Body of pancreas (tissue), 4 donors: ENCODE measurements around the gene RAB10. TPM values are rescaled to one million over a fixed set of nuclear protein-coding genes. Genes with fewer than 3 reads are reported as not detected.
A peak's percentile ranks its signal among the peaks of the same experiment; 100 is the strongest.

ENCODE experiments used
- ATAC-seq: fragments of 150-250 bp; one replicate; pipeline ENCODE4 v1.9.1; 2016
- DNase-seq, 4 donors: peaks; one replicate each; pipeline ENCODE4 v3.0.0-alpha.2; 2019
- H3K27ac ChIP-seq, 4 donors: fragments of 200-600 bp; sonication (generic); 1 replicate in 3 of 4; 2 replicates in 1 of 4; pipeline versions ENCODE4 v1.5.1 to v1.6.1; 2016 to 2019; ENCODE audit warnings: mild to moderate bottlenecking in 1 of 4, mixed read lengths in 1 of 4, moderate library complexity in 1 of 4
- H3K27me3 ChIP-seq, 2 donors: fragments of 200-600 bp; sonication (generic); one replicate each; pipeline ENCODE4 v1.6.0; 2016; ENCODE audit warnings: mild to moderate bottlenecking in 1 of 2
- H3K36me3 ChIP-seq, 2 donors: fragments of 200-600 bp; sonication (generic); replicated peaks in 1 of 2; 2 replicates each; pipeline ENCODE4 v1.5.1; 2016; ENCODE audit warnings: low read depth in 2 of 2; ENCODE audit not compliant: insufficient read depth in 1 of 2
- H3K4me1 ChIP-seq: fragments of 200-600 bp; sonication (generic); one replicate; pipeline ENCODE4 v1.6.0; 2016
- H3K4me3 ChIP-seq, 2 donors: fragments of 200-600 bp; sonication (generic); 1 replicate in 1 of 2; 2 replicates in 1 of 2; pipeline ENCODE4 v1.5.1; 2016 to 2019
- H3K9me3 ChIP-seq, 3 donors: fragments of 200-600 bp; sonication (generic); 1 replicate in 2 of 3; 2 replicates in 1 of 3; pipeline ENCODE4 v1.5.1; 2016
- POLR2A ChIP-seq, 3 donors: fragments of 450-650 bp; IDR thresholded peaks; one replicate each; pipeline ENCODE4 v1.6.1; 2016; ENCODE audit warnings: antibody characterized with exemption in 3 of 3, mild to moderate bottlenecking in 2 of 3
- WGBS, 2 donors: methylation state at CpG; one replicate each; pipeline ENCODE4 v1.1.5; 2017; 5-methylcytosine and 5-hydroxymethylcytosine counted together
- intact Hi-C: fragments of 100-400 bp; cut with DNase I; formaldehyde crosslinking; loops from one replicate; pipeline ENCODE4 v1.15.1; 2023
- total RNA-seq, 2 donors: library from RNA; depleted of rRNA; stranded (reverse); fragments of >200 nt; gene quantifications; one replicate each; pipeline ENCODE4 v1.1.0, GENCODE V29; 2016
- TF ChIP-seq, protein P1 (sequence below), 7 experiments: fragments of 450-650 bp in 4 of 7; fragments of 200-600 bp in 3 of 7; sonication (generic) in 3 of 7; IDR thresholded peaks; one replicate each; pipeline ENCODE4 v1.5.1; 2016 to 2019; ENCODE audit warnings: antibody characterized with exemption in 7 of 7

RAB10 gene
- total RNA-seq, 2 donors from 2014 or later: 41.5 to 115 TPM

DNA sequence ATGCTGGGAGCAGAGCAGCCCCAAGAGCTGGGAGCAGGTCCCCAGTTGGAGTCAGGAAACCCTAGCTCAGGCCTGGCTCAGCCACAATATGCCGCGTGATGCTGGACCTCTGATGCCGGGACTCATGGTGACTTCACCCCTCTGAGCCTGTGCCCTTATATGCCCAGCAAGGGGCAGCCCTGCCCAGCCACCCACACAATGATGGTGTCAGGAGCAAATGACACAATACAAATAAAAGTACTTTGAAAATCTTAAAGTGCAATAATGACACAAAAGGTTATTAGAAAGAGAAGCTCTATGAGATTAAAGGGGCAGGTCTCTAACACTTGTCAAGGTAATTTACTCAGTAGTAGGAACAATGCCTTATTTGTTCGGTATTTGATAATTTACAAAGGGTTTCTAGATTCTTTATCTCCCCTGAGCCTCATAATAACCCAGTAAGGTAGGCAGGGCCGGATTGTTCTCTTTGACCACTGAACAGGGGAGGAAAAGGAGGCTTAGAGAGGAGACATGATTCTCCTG lies 33.3 kb upstream of the RAB10 start:
- intact Hi-C loops: no loop called here
- Histone ChIP-seq H3K27me3 (no peaks in the 10 kb centered on the region), H3K27ac (peak overlapping the region in 3 of 4 donors; percentile 68 to 78 (median 74)), H3K4me3 (no peak overlapping the region), H3K4me1 (peaks cover 46% of the 10 kb centered on the region), H3K36me3 (no peaks in the 10 kb centered on the region), H3K9me3 (no peaks in the 10 kb centered on the region)
- ATAC-seq: peak; percentile 69
- WGBS, 2 donors: 19 to 34% methylated on average over 5 of the region's 5 CpGs
- DNase-seq: peak in 3 of 4 donors; percentile 38 to 67 (median 61)
- TF ChIP-seq, protein P1, sequence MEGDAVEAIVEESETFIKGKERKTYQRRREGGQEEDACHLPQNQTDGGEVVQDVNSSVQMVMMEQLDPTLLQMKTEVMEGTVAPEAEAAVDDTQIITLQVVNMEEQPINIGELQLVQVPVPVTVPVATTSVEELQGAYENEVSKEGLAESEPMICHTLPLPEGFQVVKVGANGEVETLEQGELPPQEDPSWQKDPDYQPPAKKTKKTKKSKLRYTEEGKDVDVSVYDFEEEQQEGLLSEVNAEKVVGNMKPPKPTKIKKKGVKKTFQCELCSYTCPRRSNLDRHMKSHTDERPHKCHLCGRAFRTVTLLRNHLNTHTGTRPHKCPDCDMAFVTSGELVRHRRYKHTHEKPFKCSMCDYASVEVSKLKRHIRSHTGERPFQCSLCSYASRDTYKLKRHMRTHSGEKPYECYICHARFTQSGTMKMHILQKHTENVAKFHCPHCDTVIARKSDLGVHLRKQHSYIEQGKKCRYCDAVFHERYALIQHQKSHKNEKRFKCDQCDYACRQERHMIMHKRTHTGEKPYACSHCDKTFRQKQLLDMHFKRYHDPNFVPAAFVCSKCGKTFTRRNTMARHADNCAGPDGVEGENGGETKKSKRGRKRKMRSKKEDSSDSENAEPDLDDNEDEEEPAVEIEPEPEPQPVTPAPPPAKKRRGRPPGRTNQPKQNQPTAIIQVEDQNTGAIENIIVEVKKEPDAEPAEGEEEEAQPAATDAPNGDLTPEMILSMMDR (IDR thresholded peaks at IDR 0.05): no peak
- no peak for TF ChIP-seq POLR2A (IDR thresholded peaks at IDR 0.05)

DNA sequence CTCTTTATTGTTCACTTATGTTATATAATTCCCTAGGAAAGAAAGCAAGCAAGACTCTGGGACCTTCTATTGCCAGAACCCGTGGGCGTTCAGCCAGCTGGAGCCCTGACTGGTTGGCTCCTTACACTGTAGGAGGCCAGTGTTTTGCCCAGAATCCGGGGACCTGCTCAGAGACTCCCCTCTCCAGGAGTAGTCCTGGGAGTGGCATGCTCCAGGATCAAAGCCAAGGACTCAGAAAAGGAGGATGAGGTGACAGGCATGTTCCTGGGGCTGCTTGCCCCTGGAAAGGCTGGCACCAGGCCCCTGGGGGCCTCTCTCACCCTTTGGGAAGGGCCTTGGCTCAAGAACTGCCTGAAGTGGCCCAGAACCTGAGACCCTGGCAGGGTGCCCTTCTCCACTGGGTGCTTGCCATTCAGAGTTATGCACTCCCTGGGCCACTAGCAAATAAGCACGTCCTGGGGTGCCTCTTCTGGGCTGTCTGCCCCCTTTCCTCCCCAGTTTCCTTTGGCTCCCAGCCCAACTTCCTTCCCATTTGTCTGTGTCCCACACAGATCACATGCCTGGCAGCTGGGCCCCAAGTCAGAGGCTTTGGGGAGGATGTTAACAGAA lies 32.0 kb upstream of the RAB10 start:
- Histone ChIP-seq H3K36me3 (no peaks in the 10 kb centered on the region), H3K4me3 (no peak overlapping the region), H3K4me1 (peaks cover 46% of the 10 kb centered on the region), H3K27ac (peak overlapping the region; percentile 60 to 78 (median 71)), H3K27me3 (no peaks in the 10 kb centered on the region), H3K9me3 (no peaks in the 10 kb centered on the region)
- ATAC-seq: peak; percentile 56
- peak; percentile 74 to 94 (median 86) for DNase-seq
- TF ChIP-seq, protein P1 (IDR thresholded peaks at IDR 0.05): no peak
- no peak for TF ChIP-seq POLR2A (IDR thresholded peaks at IDR 0.05)
- 9 to 15% methylated on average over 4 of the region's 4 CpGs for WGBS, 2 donors
- intact Hi-C loops: no loop called here

DNA sequence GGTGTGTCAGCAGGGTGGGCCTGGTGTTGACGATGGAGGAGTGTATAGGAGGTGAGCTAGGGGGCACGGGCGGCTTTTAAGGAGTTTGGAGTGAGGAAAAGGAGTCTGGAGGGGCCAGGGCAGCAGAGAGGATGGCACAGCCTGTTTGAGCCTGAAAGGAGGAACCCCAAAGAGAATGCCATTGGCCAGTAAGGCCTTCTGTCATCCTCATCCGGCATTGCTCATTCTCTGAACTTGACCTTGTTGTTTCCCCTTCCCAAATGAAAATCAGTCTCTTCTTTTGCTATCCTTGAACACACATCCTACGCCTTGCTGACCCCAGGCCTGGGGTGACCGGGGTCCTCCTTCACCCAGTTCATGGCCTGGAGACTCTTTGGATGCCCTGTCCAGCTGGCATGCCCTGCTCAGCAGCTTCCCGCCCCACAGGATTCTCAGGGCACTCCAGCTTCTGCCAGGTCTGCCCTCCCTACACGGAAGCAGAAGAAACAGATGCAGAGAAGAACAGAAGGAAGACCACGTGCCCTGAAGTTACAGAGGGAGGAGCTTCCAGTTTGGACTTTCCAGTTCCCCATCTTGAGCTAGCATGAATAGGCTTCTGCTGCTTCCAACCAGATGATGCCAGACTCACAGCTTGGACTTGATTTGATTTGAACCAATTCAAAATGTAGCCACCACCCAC lies 31.1 kb upstream of the RAB10 start:
- intact Hi-C loops: no loop called here
- peak overlapping the region in 3 of 4 donors; percentile 68 to 78 (median 74) for H3K27ac ChIP-seq
- TF ChIP-seq, protein P1 (IDR thresholded peaks at IDR 0.05): no peak
- TF ChIP-seq POLR2A (IDR thresholded peaks at IDR 0.05): peak in 1 of 3 donors; percentile 20
- H3K36me3 ChIP-seq: no peaks in the 10 kb centered on the region
- peaks cover 42% of the 10 kb centered on the region for H3K4me1 ChIP-seq
- no peaks in the 10 kb centered on the region for H3K9me3 ChIP-seq
- H3K4me3 ChIP-seq: no peak overlapping the region
- DNase-seq (peak in 1 of 4 donors; percentile 51), ATAC-seq (no peak)
- H3K27me3 ChIP-seq: no peaks in the 10 kb centered on the region
- WGBS, 2 donors: 81 to 82% methylated on average over 9 of the region's 9 CpGs

DNA sequence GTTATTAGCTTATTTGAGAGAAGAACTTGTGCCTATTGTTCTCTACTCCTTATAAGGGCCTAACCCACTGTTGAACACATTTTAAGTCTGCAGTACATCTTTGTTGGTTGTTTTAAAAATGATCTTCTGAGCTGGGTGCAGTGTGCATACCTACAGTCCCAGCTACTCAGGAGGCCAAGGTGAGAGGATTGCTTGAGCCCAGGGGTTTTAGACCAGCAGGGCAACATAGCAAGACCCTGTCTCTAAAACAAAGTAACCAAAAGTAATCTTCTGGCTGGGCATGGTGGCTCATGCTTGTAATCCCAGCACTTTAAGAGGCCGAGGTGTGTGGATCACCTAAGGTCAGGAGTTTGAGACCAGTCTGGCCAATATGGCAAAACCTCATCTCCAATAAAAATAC lies 25.8 kb upstream of the RAB10 start:
- TF ChIP-seq POLR2A (IDR thresholded peaks at IDR 0.05): no peak
- TF ChIP-seq, protein P1 (IDR thresholded peaks at IDR 0.05): no peak
- no peaks in the 10 kb centered on the region for H3K27me3 ChIP-seq
- intact Hi-C loops: no loop called here
- H3K4me3 ChIP-seq: no peak overlapping the region
- H3K27ac ChIP-seq: no peak overlapping the region
- H3K36me3 ChIP-seq: no peaks in the 10 kb centered on the region
- peaks cover 20% of the 10 kb centered on the region for H3K4me1 ChIP-seq
- H3K9me3 ChIP-seq: no peaks in the 10 kb centered on the region
- WGBS, 2 donors: 85 to 100% methylated on average over 1 of the region's 1 CpG
- ATAC-seq: no peak
- DNase-seq: no peak
